Fibroblast of pulmonary artery (primary cell): Measurements from ENCODE around the gene CFAP90.
A peak's percentile ranks its signal among the peaks of the same experiment; 100 is the strongest.

Experiments
- DNase-seq: peaks from one replicate; pipeline ENCODE4 v3.0.0-alpha.2; 2010; ENCODE audit warnings: low read depth
- H3K4me3 ChIP-seq: replicated peaks from 2 replicates; pipeline ENCODE4 v1.5.1; 2011; ENCODE audit warnings: low read depth, mild to moderate bottlenecking, control low read depth, low read length, moderate library complexity
- CTCF ChIP-seq: IDR thresholded peaks from 2 replicates; pipeline ENCODE4 v1.5.1; 2011; ENCODE audit warnings: mild to moderate bottlenecking, control low read depth, low read length, inconsistent platforms; ENCODE audit errors: missing control alignments

CFAP90 gene

GRCh38 chr5:7884491-7885267, 33.7 kb upstream of the CFAP90 start:
- no peak overlapping the region for H3K4me3 ChIP-seq
- no peak for TF ChIP-seq CTCF
- DNase-seq: peak; percentile 7

- H3K4me3 ChIP-seq: no peak overlapping the region
- TF ChIP-seq CTCF: no peak
- DNase-seq: no peak
Measured at GRCh38 chr5:7882926-7883325, 32.0 kb upstream of the CFAP90 start.

DNA sequence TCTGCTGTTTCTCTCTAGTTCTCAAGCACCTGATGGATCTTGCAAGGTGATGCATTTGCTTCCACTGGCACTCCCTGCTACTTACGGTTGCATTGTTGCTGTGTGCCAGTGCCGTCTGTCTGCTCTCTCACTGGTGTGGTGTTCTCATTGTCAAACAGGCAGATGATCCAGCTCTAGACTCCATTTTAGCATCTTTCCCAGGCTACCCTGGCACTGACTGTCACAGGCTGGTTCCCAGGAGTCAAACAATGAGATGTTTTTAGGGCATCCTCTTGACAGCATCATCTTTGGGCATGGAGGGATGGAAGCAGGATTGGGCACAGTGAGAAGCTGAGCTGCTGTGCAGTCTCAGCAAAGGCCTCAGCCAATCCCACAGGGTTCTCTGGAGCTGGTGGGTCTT, 30.9 kb upstream of the CFAP90 start:
- DNase-seq: no peak
- TF ChIP-seq CTCF: no peak

GRCh38 chr5:7881091-7881490, 30.2 kb upstream of the CFAP90 start:
- no peak for TF ChIP-seq CTCF
- no peak for DNase-seq
- no peak overlapping the region for H3K4me3 ChIP-seq

More for the DNA sequence above, 30.9 kb upstream of the CFAP90 start:
- H3K4me3 ChIP-seq: no peak overlapping the region

DNA sequence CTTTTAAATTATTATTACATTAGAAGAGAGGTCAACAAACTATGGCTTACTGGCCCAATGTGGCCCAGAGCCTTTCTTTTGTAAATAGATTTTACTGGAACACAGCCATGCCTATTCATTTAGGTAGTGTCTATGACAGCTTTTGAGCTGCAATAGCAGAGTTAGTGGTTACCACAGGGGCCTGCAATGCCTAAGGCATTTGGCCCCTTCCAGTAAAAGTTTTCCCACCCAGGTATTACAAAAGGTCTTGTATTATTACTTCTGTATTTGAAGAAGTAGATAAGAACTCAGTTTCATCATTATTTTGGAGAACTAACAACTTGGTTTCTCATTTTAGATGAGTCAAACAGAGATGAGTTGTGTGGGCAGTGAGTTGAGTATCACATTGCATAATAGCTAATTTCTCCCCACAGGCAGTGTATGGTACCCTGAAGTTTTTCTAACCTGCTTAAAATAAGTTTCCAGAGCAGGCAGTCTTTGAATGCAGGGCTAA, 27.5 kb upstream of the CFAP90 start:
- no peak overlapping the region for H3K4me3 ChIP-seq
- DNase-seq: peak; percentile 56
- TF ChIP-seq CTCF: no peak

- no peak overlapping the region for H3K4me3 ChIP-seq
- peak; percentile 7 for DNase-seq
- TF ChIP-seq CTCF: no peak
Measured at GRCh38 chr5:7877851-7878250, 26.9 kb upstream of the CFAP90 start.

DNA sequence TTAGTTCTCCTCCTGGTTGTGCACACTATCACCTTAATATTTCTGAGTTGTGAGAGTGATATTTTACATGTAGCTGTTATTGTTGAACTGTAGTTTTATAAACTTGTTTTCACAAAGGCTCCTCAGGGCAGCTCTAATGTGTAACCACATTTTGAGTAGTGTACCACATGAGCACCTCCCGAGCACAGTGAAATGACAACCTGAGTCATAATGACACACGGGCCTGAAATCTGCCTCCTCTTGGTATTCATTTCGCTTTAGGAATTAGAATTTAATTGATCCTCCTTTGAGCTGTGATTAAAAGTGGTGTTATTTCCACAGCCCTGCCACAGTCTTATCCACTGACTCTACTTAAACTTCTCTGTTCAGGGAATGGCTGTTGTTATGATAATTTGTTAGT, 25.9 kb upstream of the CFAP90 start:
- peak; percentile 24 for DNase-seq
- no peak for TF ChIP-seq CTCF
- no peak overlapping the region for H3K4me3 ChIP-seq
